MG63 (cell line): ENCODE results near the gene SPATC1L. TPM values are rescaled to one million over a fixed set of nuclear protein-coding genes. Genes with fewer than 3 reads are reported as not detected.

Experiments
- DNase-seq: peaks from one replicate; pipeline ENCODE4 v3.0.0-alpha.2; 2020
- H3K27me3 ChIP-seq: fragments of 250-450 bp; sonication (Bioruptor Pico); 2 replicates; pipeline ENCODE4 v1.5.1; 2020; ENCODE audit warnings: mild to moderate bottlenecking, moderate library complexity
- H3K36me3 ChIP-seq: fragments of 250-450 bp; sonication (Bioruptor Pico); 2 replicates; pipeline ENCODE4 v1.5.1; 2020; ENCODE audit warnings: mild to moderate bottlenecking, moderate library complexity
- H3K4me3 ChIP-seq: fragments of 250-450 bp; sonication (Bioruptor Pico); 2 replicates; pipeline ENCODE4 v1.5.1; 2020; ENCODE audit warnings: mild to moderate bottlenecking, moderate library complexity
- H3K9me3 ChIP-seq: fragments of 250-450 bp; sonication (Bioruptor Pico); 2 replicates; pipeline ENCODE4 v1.5.1; 2020; ENCODE audit warnings: mild to moderate bottlenecking, moderate library complexity
- total RNA-seq: library from RNA; depleted of rRNA; stranded (reverse); fragments of >200 nt; shearing (Covaris generic); gene quantifications from 2 replicates; pipeline ENCODE4 v1.2.3, GENCODE V29; 2014; ENCODE audit warnings: low replicate concordance; rRNA removed

The SPATC1L gene
- total RNA-seq, 1 experiment from 2014 or later = 2.4 TPM

GRCh38 chr21:46117586-46118315 is 66.5 kb downstream of the SPATC1L start:
- H3K27me3 ChIP-seq = no peaks in the 10 kb centered on the region
- no peak overlapping the region for H3K4me3 ChIP-seq
- DNase-seq = peak; percentile 6
- H3K36me3 ChIP-seq = peaks cover 100% of the 10 kb centered on the region
- peaks cover 8% of the 10 kb centered on the region for H3K9me3 ChIP-seq

- Histone ChIP-seq H3K36me3 (peaks cover 100% of the 10 kb centered on the region), H3K4me3 (no peak overlapping the region), H3K9me3 (peaks cover 8% of the 10 kb centered on the region), H3K27me3 (no peaks in the 10 kb centered on the region)
- peak; percentile 38 for DNase-seq
Measured at GRCh38 chr21:46116776-46117585, 67.3 kb downstream of the SPATC1L start.

DNA sequence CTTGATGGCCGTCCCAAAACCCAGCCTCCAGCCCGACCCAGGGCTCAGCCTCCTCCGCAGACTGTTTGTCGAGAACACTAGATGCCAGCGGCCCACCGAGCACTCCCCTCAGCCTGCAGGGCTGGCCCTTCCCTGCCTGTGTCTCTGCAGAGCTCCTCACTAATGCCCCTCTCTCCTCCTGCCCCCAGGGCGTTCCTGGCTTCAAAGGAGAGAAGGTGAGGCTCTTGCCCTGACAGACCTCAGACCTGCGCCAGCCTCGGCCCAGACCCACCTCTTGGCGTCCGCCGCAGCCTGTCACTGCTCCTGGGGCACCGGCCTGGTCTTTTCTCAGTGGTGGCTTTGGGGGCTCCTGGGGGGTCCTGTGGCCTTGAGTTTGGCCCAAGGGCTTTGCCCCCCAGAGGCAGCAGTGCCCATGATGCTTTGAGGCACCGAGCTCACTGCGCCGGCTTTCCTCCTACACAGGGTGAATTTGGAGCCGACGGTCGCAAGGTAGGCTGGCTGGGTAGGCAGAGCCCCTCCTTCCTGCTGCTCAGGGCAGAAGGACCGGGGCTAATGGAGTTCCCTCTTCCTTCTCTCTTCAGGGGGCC is 68.0 kb downstream of the SPATC1L start:
- H3K4me3 ChIP-seq = no peak overlapping the region
- H3K27me3 ChIP-seq = no peaks in the 10 kb centered on the region
- H3K9me3 ChIP-seq = peaks cover 8% of the 10 kb centered on the region
- DNase-seq = peak; percentile 0
- H3K36me3 ChIP-seq = peaks cover 97% of the 10 kb centered on the region

DNA sequence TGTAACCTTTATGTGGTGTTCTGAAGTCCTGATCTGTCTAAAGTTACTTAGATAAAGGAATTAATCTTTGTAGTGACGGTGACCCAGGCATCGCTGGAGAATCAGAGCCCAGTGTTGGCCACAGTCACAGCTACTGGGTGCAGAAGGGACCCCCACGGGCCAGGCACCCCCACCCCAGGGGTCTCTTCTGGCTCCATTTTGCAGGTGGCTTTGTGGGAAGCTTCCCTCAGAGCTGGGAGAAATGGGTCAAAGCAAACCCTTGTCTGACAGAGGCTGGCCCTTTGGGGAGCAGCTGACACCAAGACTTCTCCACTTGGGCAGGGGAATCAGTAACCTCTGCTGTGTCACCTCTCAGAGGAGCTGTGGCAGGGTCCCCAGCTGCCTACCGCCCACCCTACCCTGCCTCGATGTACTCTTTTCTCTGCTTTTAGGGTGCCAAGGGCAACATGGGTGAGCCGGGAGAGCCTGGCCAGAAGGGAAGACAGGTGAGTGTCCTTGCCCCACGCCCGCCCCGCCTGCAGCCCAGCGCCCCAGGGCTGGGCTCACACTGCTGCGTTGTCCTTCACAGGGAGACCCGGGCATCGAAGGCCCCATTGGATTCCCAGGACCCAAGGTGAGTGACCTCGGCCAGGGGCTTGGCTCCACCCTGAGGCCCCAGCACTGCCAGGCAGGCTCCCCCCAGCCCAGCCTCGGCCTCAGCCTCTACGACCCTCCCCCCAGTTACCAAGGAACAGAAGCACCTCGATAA is 68.6 kb downstream of the SPATC1L start:
- peak; percentile 0 for DNase-seq
- H3K4me3 ChIP-seq = no peak overlapping the region

DNA sequence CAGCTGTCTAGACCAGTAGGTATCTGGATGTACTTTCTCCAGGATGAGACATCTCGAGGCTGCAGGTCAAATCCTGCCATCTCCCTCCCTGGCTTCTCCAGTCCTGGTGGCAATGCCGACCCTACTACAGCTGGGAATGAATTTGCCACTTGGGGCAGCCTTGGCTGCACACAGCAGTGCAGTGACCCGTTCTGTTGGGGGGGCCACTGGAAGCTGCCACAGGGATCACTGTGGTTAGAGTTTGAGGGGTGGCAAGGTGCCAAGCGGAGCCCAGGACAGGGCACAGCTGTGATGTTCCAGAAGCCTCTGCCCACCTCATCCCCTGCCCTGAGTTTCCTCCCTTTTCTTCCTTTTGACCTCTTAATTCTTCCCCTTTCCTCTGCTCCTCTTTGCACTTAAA is 69.3 kb downstream of the SPATC1L start:
- DNase-seq = peak; percentile 0
- peaks cover 97% of the 10 kb centered on the region for H3K36me3 ChIP-seq
- H3K9me3 ChIP-seq = peaks cover 8% of the 10 kb centered on the region
- H3K4me3 ChIP-seq = no peak overlapping the region
- H3K27me3 ChIP-seq = no peaks in the 10 kb centered on the region

More for the DNA sequence above, 68.6 kb downstream of the SPATC1L start:
- H3K9me3 ChIP-seq = peaks cover 8% of the 10 kb centered on the region
- H3K36me3 ChIP-seq = peaks cover 97% of the 10 kb centered on the region
- no peaks in the 10 kb centered on the region for H3K27me3 ChIP-seq

- Histone ChIP-seq H3K27me3 (no peaks in the 10 kb centered on the region), H3K9me3 (peaks cover 8% of the 10 kb centered on the region), H3K36me3 (peaks cover 97% of the 10 kb centered on the region), H3K4me3 (no peak overlapping the region)
- DNase-seq = no peak
Measured at GRCh38 chr21:46113497-46114176, 70.6 kb downstream of the SPATC1L start.

DNA sequence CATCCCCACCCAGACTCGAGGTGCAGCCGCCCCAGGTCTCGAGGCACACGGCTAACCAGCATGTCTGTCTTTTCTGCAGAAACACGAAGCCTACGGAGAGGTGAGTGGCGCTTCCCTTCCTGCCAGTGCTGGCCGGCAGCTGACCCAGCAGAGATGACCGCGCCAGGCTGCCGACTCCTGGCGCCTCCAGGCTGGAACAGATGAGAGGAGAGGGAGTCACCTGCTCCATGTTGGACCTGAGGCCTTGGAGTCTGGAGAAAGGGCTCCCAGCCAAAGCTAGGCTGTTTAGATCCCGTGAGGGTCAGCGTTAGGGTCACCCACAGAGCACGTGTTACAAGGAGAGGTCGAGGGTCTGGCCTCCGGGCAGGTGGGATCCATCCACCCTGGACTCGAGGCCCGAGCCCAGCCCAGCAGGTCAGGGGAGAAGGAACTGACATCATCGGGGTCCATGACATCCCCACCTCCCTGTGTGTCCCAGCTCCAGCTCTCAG is 71.5 kb downstream of the SPATC1L start:
- Histone ChIP-seq H3K36me3 (peaks cover 97% of the 10 kb centered on the region), H3K4me3 (no peak overlapping the region), H3K9me3 (peaks cover 16% of the 10 kb centered on the region), H3K27me3 (no peaks in the 10 kb centered on the region)
- peak; percentile 1 for DNase-seq

DNA sequence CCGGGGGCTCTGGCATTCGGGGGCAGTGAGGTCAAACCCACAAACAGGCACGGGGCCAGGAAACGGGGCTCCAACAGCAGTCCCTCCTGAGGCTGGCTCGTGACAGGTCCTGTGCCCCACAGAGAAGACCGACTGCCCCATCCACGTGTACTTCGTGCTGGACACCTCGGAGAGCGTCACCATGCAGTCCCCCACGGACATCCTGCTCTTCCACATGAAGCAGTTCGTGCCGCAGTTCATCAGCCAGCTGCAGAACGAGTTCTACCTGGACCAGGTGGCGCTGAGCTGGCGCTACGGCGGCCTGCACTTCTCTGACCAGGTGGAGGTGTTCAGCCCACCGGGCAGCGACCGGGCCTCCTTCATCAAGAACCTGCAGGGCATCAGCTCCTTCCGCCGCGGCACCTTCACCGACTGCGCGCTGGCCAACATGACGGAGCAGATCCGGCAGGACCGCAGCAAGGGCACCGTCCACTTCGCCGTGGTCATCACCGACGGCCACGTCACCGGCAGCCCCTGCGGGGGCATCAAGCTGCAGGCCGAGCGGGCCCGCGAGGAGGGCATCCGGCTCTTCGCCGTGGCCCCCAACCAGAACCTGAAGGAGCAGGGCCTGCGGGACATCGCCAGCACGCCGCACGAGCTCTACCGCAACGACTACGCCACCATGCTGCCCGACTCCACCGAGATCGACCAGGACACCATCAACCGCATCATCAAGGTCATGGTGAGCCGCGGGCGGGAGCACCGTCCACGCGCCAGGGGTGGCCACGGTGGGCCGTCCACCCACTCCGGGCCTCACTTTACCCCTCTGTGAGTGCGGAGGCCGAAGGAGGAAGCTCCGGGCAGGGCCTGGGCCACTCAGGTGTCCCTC is 72.2 kb downstream of the SPATC1L start:
- peaks cover 22% of the 10 kb centered on the region for H3K9me3 ChIP-seq
- peak; percentile 2 for DNase-seq
- peaks cover 97% of the 10 kb centered on the region for H3K36me3 ChIP-seq
- H3K4me3 ChIP-seq = no peak overlapping the region
- no peaks in the 10 kb centered on the region for H3K27me3 ChIP-seq

DNA sequence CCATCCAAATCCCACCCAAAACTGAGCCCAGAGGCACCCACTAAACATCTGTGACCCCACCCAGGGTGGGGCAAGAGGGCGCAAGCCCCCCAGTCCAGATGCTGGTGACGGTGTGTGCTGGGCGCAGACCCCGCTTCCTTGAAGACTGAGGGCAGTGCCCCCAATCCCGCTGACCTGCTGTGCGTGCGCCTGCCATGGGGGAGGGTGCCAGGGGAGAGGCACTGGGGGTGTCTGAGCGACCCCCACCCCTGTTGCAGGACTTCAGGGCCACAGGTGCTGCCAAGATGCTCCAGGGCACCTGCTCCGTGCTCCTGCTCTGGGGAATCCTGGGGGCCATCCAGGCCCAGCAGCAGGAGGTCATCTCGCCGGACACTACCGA is 73.1 kb downstream of the SPATC1L start:
- peak; percentile 0 for DNase-seq
- no peaks in the 10 kb centered on the region for H3K27me3 ChIP-seq
- peaks cover 97% of the 10 kb centered on the region for H3K36me3 ChIP-seq
- no peak overlapping the region for H3K4me3 ChIP-seq
- peaks cover 31% of the 10 kb centered on the region for H3K9me3 ChIP-seq

Other genes starting within 250 kb of the SPATC1L start
- gene COL6A1, start 202.7 kb downstream of the SPATC1L start, total RNA-seq = 817 and 868 TPM in 2 replicates
- gene COL6A2, start 86.3 kb downstream of the SPATC1L start, total RNA-seq = 949 and 1,198 TPM in 2 replicates
- not detected in 2 replicates for gene FTCD, start 28.9 kb downstream of the SPATC1L start, total RNA-seq
- gene LSS, start 44.3 kb upstream of the SPATC1L start, total RNA-seq = 46.6 and 66.7 TPM in 2 replicates
- 76.0 and 108 TPM in 2 replicates for gene MCM3AP, start 101.2 kb upstream of the SPATC1L start, total RNA-seq
- 42.8 and 55.8 TPM in 2 replicates for gene YBEY, start 101.9 kb upstream of the SPATC1L start, total RNA-seq
- gene C21orf58, start 139.4 kb upstream of the SPATC1L start, total RNA-seq = 3.0 and 4.7 TPM in 2 replicates
- gene PCNT, start 139.7 kb upstream of the SPATC1L start, total RNA-seq = 51.7 and 57.0 TPM in 2 replicates